H1 (cell line): ENCODE results near the gene STARD13. TPM values are rescaled to one million over a fixed set of nuclear protein-coding genes. Genes with fewer than 3 reads are reported as not detected.

Experiments
- ASH2L ChIP-seq: fragments of 200-600, 300-600 bp; sonication (generic); IDR thresholded peaks from one replicate; pipeline ENCODE4 v1.7.1; 2017; ENCODE audit warnings: low read length
- EGR1 ChIP-seq: IDR thresholded peaks from 2 replicates; pipeline ENCODE4 v1.6.1; 2011; ENCODE audit warnings: low read depth, low read length, borderline replicate concordance
- EZH2 ChIP-seq: fragments of 200-600 bp; sonication (generic); IDR thresholded peaks from 2 replicates; pipeline ENCODE4 v1.7.1; 2012; ENCODE audit warnings: low read depth, mild to moderate bottlenecking, moderate library complexity, low read length, inconsistent platforms; ENCODE audit not compliant: severe bottlenecking
- GABPA ChIP-seq: IDR thresholded peaks from 2 replicates; pipeline ENCODE4 v1.6.1; 2011; ENCODE audit warnings: mild to moderate bottlenecking, low read length, moderate library complexity, borderline replicate concordance; ENCODE audit not compliant: insufficient read depth
- KDM4A ChIP-seq: IDR thresholded peaks from one replicate; pipeline ENCODE4 v1.7.1; 2012; ENCODE audit warnings: low read depth, mild to moderate bottlenecking, moderate library complexity, low read length, inconsistent platforms; ENCODE audit not compliant: severe bottlenecking
- POLR2A ChIP-seq, 2 experiments: IDR thresholded peaks; 1 replicate in 1 of 2; 2 replicates in 1 of 2; pipeline ENCODE4 v1.6.1; 2011; ENCODE audit warnings: low read depth in 2 of 2, low read length in 2 of 2, mild to moderate bottlenecking in 2 of 2; ENCODE audit errors: control extremely low read depth in 1 of 2
- POU5F1 ChIP-seq: IDR thresholded peaks from 2 replicates; pipeline ENCODE4 v1.6.1; 2011; ENCODE audit warnings: low read depth, mild to moderate bottlenecking, low read length, moderate library complexity
- RXRA ChIP-seq: IDR thresholded peaks from 2 replicates; pipeline ENCODE4 v1.6.1; 2011; ENCODE audit warnings: low read depth, mild to moderate bottlenecking, low read length, moderate library complexity; ENCODE audit not compliant: insufficient read depth
- SP2 ChIP-seq: IDR thresholded peaks from 2 replicates; pipeline ENCODE4 v1.6.1; 2012; ENCODE audit warnings: mild to moderate bottlenecking, low read length, inconsistent platforms
- YY1 ChIP-seq: IDR thresholded peaks from 2 replicates; pipeline ENCODE4 v1.6.1; 2011; ENCODE audit warnings: low read depth, mild to moderate bottlenecking, low read length
- polyA plus RNA-seq, 7 experiments: library from polyadenylated mRNA; depleted of rRNA in 3 of 7; stranded (reverse) in 5 of 7; unstranded in 2 of 7; fragments of >200 nt in 5 of 7; fragments of 200-250 nt in 2 of 7; gene quantifications; 1 replicate in 5 of 7; 2 replicates in 1 of 7; 4 replicates in 1 of 7; pipeline versions ENCODE4 v1.2.1 to v1.2.3, GENCODE V29; 2011 to 2013; ENCODE audit warnings: missing spikeins in 2 of 7, mixed read lengths in 2 of 7
- total RNA-seq: library from RNA; stranded (reverse); fragmentation: NEBNext Ultra II Directional; extraction: Animal tissue kit (Norgen Biotek cat#: 25700); gene quantifications from 2 replicates; pipeline ENCODE4 v1.2.1, GENCODE V29; 2021
- TF ChIP-seq, protein P1 (sequence below): IDR thresholded peaks from 2 replicates; pipeline ENCODE4 v1.6.1; 2011; ENCODE audit warnings: low read length, improper control_type of control experiment
- TF ChIP-seq, protein P2 (sequence below): IDR thresholded peaks from 2 replicates; pipeline ENCODE4 v1.6.1; 2012; ENCODE audit warnings: inconsistent platforms

The STARD13 gene
- total and polyA plus RNA-seq, 2 of the 8 experiments (the other 6 are each of a cell fraction or from before 2014, with no cell fraction given) = 0.82 to 2.9 TPM

DNA sequence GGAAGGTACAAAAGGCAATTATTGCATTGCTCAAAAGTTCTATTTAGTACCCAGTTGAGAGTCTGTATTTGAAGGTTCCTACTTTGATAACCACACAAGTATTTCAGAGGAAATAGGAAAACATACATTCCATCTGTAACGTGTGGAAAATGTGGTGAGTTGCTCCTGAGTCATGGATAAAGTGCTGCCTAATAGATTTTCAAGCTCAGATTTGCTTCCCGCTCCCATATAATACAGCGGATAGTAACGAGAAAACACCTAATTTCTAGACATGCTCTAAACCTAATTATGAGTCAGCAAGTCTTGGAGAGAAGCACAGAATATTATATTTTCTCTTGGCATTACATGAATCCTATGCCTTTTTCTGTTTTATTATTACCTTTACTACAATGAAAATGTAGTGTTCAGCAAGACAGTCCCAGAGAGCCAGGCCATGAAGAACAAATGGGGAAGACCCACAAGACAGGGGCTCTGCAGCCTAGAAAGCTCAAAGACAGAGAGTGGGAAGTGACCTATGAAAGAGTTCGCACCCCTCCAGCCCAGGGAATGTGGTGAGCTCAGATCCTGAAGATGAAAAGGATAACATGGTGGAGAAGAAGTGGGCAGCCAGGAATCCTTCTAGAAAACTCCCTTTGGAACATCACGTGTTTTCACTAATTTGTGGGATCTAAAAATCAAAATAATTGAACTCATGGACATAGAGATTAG is 116.1 kb downstream of the STARD13 start (continued):
- TF ChIP-seq, protein P1, sequence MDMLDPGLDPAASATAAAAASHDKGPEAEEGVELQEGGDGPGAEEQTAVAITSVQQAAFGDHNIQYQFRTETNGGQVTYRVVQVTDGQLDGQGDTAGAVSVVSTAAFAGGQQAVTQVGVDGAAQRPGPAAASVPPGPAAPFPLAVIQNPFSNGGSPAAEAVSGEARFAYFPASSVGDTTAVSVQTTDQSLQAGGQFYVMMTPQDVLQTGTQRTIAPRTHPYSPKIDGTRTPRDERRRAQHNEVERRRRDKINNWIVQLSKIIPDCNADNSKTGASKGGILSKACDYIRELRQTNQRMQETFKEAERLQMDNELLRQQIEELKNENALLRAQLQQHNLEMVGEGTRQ = no peak
- TF ChIP-seq GABPA (no peak), EGR1 (no peak), RXRA (no peak), ASH2L (no peak), SP2 (no peak), POLR2A (IDR thresholded peaks at IDR 0.05; ENCODE audit: control extremely low read depth in 1 of 2, low read depth in 2 of 2, low read length in 2 of 2) (no peak), POU5F1 (no peak), KDM4A (no peak), EZH2 (no peak), YY1 (no peak)
- TF ChIP-seq, protein P2, sequence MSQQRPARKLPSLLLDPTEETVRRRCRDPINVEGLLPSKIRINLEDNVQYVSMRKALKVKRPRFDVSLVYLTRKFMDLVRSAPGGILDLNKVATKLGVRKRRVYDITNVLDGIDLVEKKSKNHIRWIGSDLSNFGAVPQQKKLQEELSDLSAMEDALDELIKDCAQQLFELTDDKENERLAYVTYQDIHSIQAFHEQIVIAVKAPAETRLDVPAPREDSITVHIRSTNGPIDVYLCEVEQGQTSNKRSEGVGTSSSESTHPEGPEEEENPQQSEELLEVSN = no peak
